Loucy (cell line): ENCODE data around the gene TSPAN4.

ENCODE experiments used
- H2AFZ ChIP-seq: fragments of 200-600 bp; sonication (generic); 2 replicates; pipeline ENCODE4 v1.6.0; 2016; ENCODE audit warnings: antibody characterized with exemption, mild to moderate bottlenecking, low read length, moderate library complexity
- H3F3A ChIP-seq: fragments of 200-600 bp; 2 replicates; pipeline ENCODE4 v1.6.0; 2016; ENCODE audit warnings: antibody characterized with exemption, low read depth, mild to moderate bottlenecking
- H3K27me3 ChIP-seq: fragments of 200-600 bp; sonication (generic); 2 replicates; pipeline ENCODE4 v1.6.1; 2014; ENCODE audit warnings: low read length, mild to moderate bottlenecking; ENCODE audit not compliant: insufficient read depth, poor library complexity, severe bottlenecking
- H3K36me3 ChIP-seq: fragments of 200-600 bp; sonication (generic); 2 replicates; pipeline ENCODE4 v1.6.1; 2016; ENCODE audit warnings: low read length; ENCODE audit not compliant: insufficient read depth
- H3K4me1 ChIP-seq: fragments of 200-600 bp; sonication (generic); 2 replicates; pipeline ENCODE4 v1.5.1; 2014; ENCODE audit warnings: low read length, mild to moderate bottlenecking; ENCODE audit not compliant: insufficient read depth, poor library complexity, severe bottlenecking
- H3K4me2 ChIP-seq: fragments of 200-600 bp; sonication (generic); 2 replicates; pipeline ENCODE4 v1.6.0; 2014; ENCODE audit warnings: antibody characterized with exemption, low read length, low read depth, mild to moderate bottlenecking; ENCODE audit not compliant: poor library complexity, severe bottlenecking
- H3K4me3 ChIP-seq: fragments of 200-600 bp; sonication (generic); 2 replicates; pipeline ENCODE4 v1.5.1; 2014; ENCODE audit warnings: low read length, mild to moderate bottlenecking, mixed read lengths; ENCODE audit not compliant: poor library complexity, severe bottlenecking
- H3K79me2 ChIP-seq: fragments of 200-600 bp; sonication (generic); 2 replicates; pipeline ENCODE4 v1.6.1; 2014; ENCODE audit warnings: low read length; ENCODE audit not compliant: insufficient read depth
- H3K9ac ChIP-seq: fragments of 200-600 bp; sonication (generic); 2 replicates; pipeline ENCODE4 v1.6.0; 2014; ENCODE audit warnings: mild to moderate bottlenecking, low read depth, low read length, moderate library complexity; ENCODE audit not compliant: poor library complexity, severe bottlenecking
- H3K9me2 ChIP-seq: fragments of 200-600 bp; sonication (generic); replicated peaks from 2 replicates; pipeline ENCODE4 v1.6.1; 2016; ENCODE audit warnings: low read depth, low read length, mixed read lengths
- H3K9me3 ChIP-seq: fragments of 200-600 bp; sonication (generic); 2 replicates; pipeline ENCODE4 v1.6.1; 2014; ENCODE audit warnings: mild to moderate bottlenecking, antibody characterized with exemption, low read length, low read depth; ENCODE audit not compliant: insufficient read depth
- H4K20me1 ChIP-seq: fragments of 200-600 bp; sonication (generic); 2 replicates; pipeline ENCODE4 v1.6.0; 2014; ENCODE audit warnings: antibody characterized with exemption, low read length, mild to moderate bottlenecking; ENCODE audit not compliant: insufficient read depth, poor library complexity, severe bottlenecking
- CTCF ChIP-seq: fragments of 200-600 bp; sonication (generic); conservative IDR thresholded peaks from 2 replicates; pipeline ENCODE4 v1.5.1; 2014; ENCODE audit warnings: mild to moderate bottlenecking, antibody characterized with exemption, low read length
- EZH2phosphoT487 ChIP-seq: fragments of 200-600 bp; IDR thresholded peaks from 2 replicates; pipeline ENCODE4 v1.6.1; 2018; ENCODE audit warnings: antibody characterized with exemption, mild to moderate bottlenecking, moderate library complexity, borderline replicate concordance

The TSPAN4 gene

GRCh38 chr11:832529-833113 lies 10.0 kb upstream of the TSPAN4 start, which contains the start of gene CD151:
CD151 (plus strand) TSS chr11:832952; CDS start chr11:836070, 3,118 bp downstream.
- H3K4me1 ChIP-seq = peaks cover 22% of the 10 kb centered on the region

DNA sequence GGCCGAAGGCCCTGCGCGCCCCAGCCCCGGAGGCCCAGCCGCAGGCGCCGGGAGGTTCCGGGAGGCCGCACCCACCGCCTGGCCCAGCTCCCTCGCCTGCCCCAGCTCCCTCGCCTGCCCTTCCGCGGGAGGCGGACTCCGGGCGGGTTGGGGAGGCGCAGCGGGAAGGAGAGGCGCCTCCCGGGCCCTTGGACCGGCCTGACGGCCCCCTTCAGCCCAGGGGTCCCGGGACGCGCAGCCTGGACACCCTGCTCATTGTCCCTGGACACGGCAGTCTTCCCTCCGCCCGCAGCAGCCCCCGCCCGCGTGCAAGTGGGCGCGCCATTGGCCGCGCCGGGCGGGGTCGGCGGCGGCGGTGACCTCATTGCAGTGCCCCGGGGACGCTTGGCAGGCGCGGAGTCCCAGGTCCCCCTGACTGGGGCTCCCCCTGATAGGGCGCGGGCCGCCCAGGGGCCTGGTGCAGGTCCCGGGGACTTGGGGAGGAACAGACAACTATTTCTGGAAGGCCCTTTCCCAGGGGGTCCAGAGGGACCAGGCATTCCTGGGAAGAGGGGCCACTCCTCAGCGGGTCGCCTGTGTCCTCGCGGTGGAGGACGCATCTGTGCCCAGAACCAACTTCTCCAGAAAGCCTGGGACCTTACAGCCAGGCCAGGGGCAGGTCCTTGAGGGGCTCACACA lies 9.4 kb upstream of the TSPAN4 start:
- peak overlapping the region; percentile 3; the same call in 1 of the 2 replicates for H2AFZ ChIP-seq

More at GRCh38 chr11:832529-833113, 10.0 kb upstream of the TSPAN4 start, which contains the start of gene CD151:
- H3K36me3 ChIP-seq = no peaks in the 10 kb centered on the region; the same call in 1 of the 2 replicates
- H3K9me2 ChIP-seq = no peaks in the 10 kb centered on the region
- no peaks in the 10 kb centered on the region for H3K27me3 ChIP-seq
- H3K9ac ChIP-seq = peak within 1 kb of the TSS; percentile 78
- no peaks in the 10 kb centered on the region for H3K9me3 ChIP-seq
- TF ChIP-seq CTCF (no peak), EZH2phosphoT487 (no peak)
- peaks cover 5% of the 10 kb centered on the region for H4K20me1 ChIP-seq
- peak within 1 kb of the TSS; percentile 84 for H3K4me2 ChIP-seq
- H3F3A ChIP-seq = no peaks in the 10 kb centered on the region
- peak within 1 kb of the TSS; percentile 3; the same call in 1 of the 2 replicates for H2AFZ ChIP-seq
- H3K79me2 ChIP-seq = peaks cover 11% of the 10 kb centered on the region; the same call in 1 of the 2 replicates
- peak within 1 kb of the TSS; percentile 77 for H3K4me3 ChIP-seq

GRCh38 chr11:833849-834311 lies 8.8 kb upstream of the TSPAN4 start:
- TF ChIP-seq EZH2phosphoT487 = no peak
- no peak for TF ChIP-seq CTCF
- peak overlapping the region; percentile 84 for H3K4me2 ChIP-seq
- H3K9me3 ChIP-seq = no peaks in the 10 kb centered on the region
- H3K4me1 ChIP-seq = peaks cover 15% of the 10 kb centered on the region
- no peak overlapping the region for H2AFZ ChIP-seq
- peak overlapping the region; percentile 77 for H3K4me3 ChIP-seq
- peaks cover 6% of the 10 kb centered on the region; the same call in 1 of the 2 replicates for H3K79me2 ChIP-seq
- peaks cover 10% of the 10 kb centered on the region for H4K20me1 ChIP-seq
- H3F3A ChIP-seq = no peaks in the 10 kb centered on the region
- no peaks in the 10 kb centered on the region for H3K27me3 ChIP-seq
- peaks cover 4% of the 10 kb centered on the region; the same call in 1 of the 2 replicates for H3K36me3 ChIP-seq
- H3K9ac ChIP-seq = peak overlapping the region; percentile 78
- no peaks in the 10 kb centered on the region for H3K9me2 ChIP-seq

More for the DNA sequence above, 9.4 kb upstream of the TSPAN4 start:
- H3K36me3 ChIP-seq = no peaks in the 10 kb centered on the region; the same call in 1 of the 2 replicates
- no peaks in the 10 kb centered on the region for H3K9me2 ChIP-seq
- H3K4me2 ChIP-seq = peak overlapping the region; percentile 84
- peaks cover 6% of the 10 kb centered on the region; the same call in 1 of the 2 replicates for H3K79me2 ChIP-seq
- H3K4me1 ChIP-seq = peaks cover 15% of the 10 kb centered on the region
- H4K20me1 ChIP-seq = peaks cover 5% of the 10 kb centered on the region
- peak overlapping the region; percentile 77 for H3K4me3 ChIP-seq
- peak overlapping the region; percentile 78 for H3K9ac ChIP-seq
- no peaks in the 10 kb centered on the region for H3F3A ChIP-seq
- H3K27me3 ChIP-seq = no peaks in the 10 kb centered on the region
- H3K9me3 ChIP-seq = no peaks in the 10 kb centered on the region
- no peak for TF ChIP-seq CTCF
- no peak for TF ChIP-seq EZH2phosphoT487
